Right ventricle myocardium superior (tissue), 1 donor: ENCODE results near the gene PLEKHH3. TPM values are rescaled to one million over a fixed set of nuclear protein-coding genes. Genes with fewer than 3 reads are reported as not detected.

ENCODE experiments used
- ATAC-seq: fragments of 200-7000 bp; cut with Tn5 transposase; one replicate; pipeline ENCODE4 v1.9.1; 2020; ENCODE audit warnings: mild to moderate bottlenecking; ENCODE audit not compliant: poor library complexity
- DNase-seq: peaks from one replicate; pipeline ENCODE4 v3.0.0-alpha.2; 2020
- intact Hi-C: fragments of 100-400 bp; cut with DNase I; formaldehyde crosslinking; loops from one replicate; pipeline ENCODE4 v1.11.2; 2022
- long read RNA-seq: library from polyadenylated mRNA; unstranded; transcript quantifications from one replicate; pipeline ENCODE4 v2.0.0, GENCODE V29; 2021
- total RNA-seq: library from RNA; stranded (reverse); fragmentation: NEBNext Ultra II Directional; extraction: Animal tissue kit (Norgen Biotek cat#: 25700); gene quantifications from one replicate; pipeline ENCODE4 v1.2.1, GENCODE V29; 2021
- donor health status: DM: no; HTN: yes; CAD: no; lungs with severe emphysema.

The PLEKHH3 gene
- 27.5 TPM for total RNA-seq
- long read RNA-seq, transcript PLEKHH3-205 (13 exons, 2,640 nt), result minor isoform, 18 of 124 reads
- long read RNA-seq, transcript PLEKHH3-201 (13 exons, 2,987 nt), result minor isoform, 14 of 124 reads
- long read RNA-seq, transcript PLEKHH3-204 (13 exons, 2,983 nt), result major isoform, 35 of 124 reads
- long read RNA-seq, partial matches to known transcripts, result 25 of 124 reads
- long read RNA-seq, other reads (novel, unspliced or antisense), result 29 of 124 reads

GRCh38 chr17:42676424-42677011 lies at the start of gene PLEKHH3:
PLEKHH3 (minus strand) TSS chr17:42676994; CDS start chr17:42676563, 431 bp downstream.
- DNase-seq (no peak), ATAC-seq (peak; percentile 0)
- intact Hi-C loops, result loop anchor here (5.0 kb wide), 1 partner anchor 69 kb away; the partner anchor contains the start of genes RETREG3 and TUBG1

GRCh38 chr17:42725143-42725542 lies 48.3 kb upstream of the PLEKHH3 start:
- DNase-seq (no peak), ATAC-seq (no peak)
- intact Hi-C loops, result no loop called here

GRCh38 chr17:42723636-42724035 lies 46.8 kb upstream of the PLEKHH3 start:
- ATAC-seq, result no peak
- no peak for DNase-seq
- intact Hi-C loops, result no loop called here

GRCh38 chr17:42720996-42721583 lies 44.3 kb upstream of the PLEKHH3 start:
- intact Hi-C loops, result loop anchor here (2.0 kb wide), 1 partner anchor 42 kb away; no protein-coding TSS in a partner anchor
- DNase-seq (no peak), ATAC-seq (peak; percentile 90)

GRCh38 chr17:42709561-42709960 lies 32.8 kb upstream of the PLEKHH3 start:
- no peak for ATAC-seq
- intact Hi-C loops, result loop anchor here (10.0 kb wide), 1 partner anchor 105 kb away; no protein-coding TSS in a partner anchor
- no peak for DNase-seq

GRCh38 chr17:42708588-42708987 lies 31.8 kb upstream of the PLEKHH3 start:
- DNase-seq (no peak), ATAC-seq (no peak)
- intact Hi-C loops, result loop anchor here (10.0 kb wide), 1 partner anchor 106 kb away; no protein-coding TSS in a partner anchor

- DNase-seq, result no peak
- intact Hi-C loops, result loop anchor here (10.0 kb wide), 1 partner anchor 108 kb away; no protein-coding TSS in a partner anchor
- ATAC-seq, result no peak
Measured at GRCh38 chr17:42706732-42707131, 29.9 kb upstream of the PLEKHH3 start.

- ATAC-seq (no peak), DNase-seq (no peak)
- intact Hi-C loops, result loop anchor here (10.0 kb wide), 1 partner anchor 110 kb away; no protein-coding TSS in a partner anchor
Measured at GRCh38 chr17:42704837-42705494, 28.2 kb upstream of the PLEKHH3 start.

GRCh38 chr17:42704490-42704836 lies 27.7 kb upstream of the PLEKHH3 start:
- DNase-seq (no peak), ATAC-seq (no peak)
- intact Hi-C loops, result loop anchor here (10.0 kb wide), 1 partner anchor 110 kb away; no protein-coding TSS in a partner anchor

GRCh38 chr17:42702446-42702845 lies 25.7 kb upstream of the PLEKHH3 start:
- ATAC-seq, result no peak
- intact Hi-C loops, result loop anchor here (10.0 kb wide), 1 partner anchor 112 kb away; no protein-coding TSS in a partner anchor
- no peak for DNase-seq

- DNase-seq, result no peak
- no peak for ATAC-seq
- intact Hi-C loops, result loop anchor here (10.0 kb wide), 1 partner anchor 114 kb away; no protein-coding TSS in a partner anchor
Measured at GRCh38 chr17:42700586-42701289, 23.9 kb upstream of the PLEKHH3 start.

GRCh38 chr17:42699415-42699740 lies 22.6 kb upstream of the PLEKHH3 start:
- DNase-seq (no peak), ATAC-seq (no peak)
- intact Hi-C loops, result no loop called here

- ATAC-seq, result peak; percentile 77
Measured at GRCh38 chr17:42698736-42699414, 22.1 kb upstream of the PLEKHH3 start.

GRCh38 chr17:42697108-42697811 lies 20.5 kb upstream of the PLEKHH3 start:
- DNase-seq (no peak), ATAC-seq (no peak)
- intact Hi-C loops, result no loop called here

More at GRCh38 chr17:42698736-42699414, 22.1 kb upstream of the PLEKHH3 start:
- DNase-seq, result no peak
- intact Hi-C loops, result no loop called here

- ATAC-seq (no peak), DNase-seq (no peak)
- intact Hi-C loops, result no loop called here
Measured at GRCh38 chr17:42695500-42695899, 18.7 kb upstream of the PLEKHH3 start.

GRCh38 chr17:42694524-42694923 lies 17.7 kb upstream of the PLEKHH3 start:
- ATAC-seq (no peak), DNase-seq (no peak)
- intact Hi-C loops, result no loop called here

GRCh38 chr17:42692489-42692888 lies 15.7 kb upstream of the PLEKHH3 start:
- intact Hi-C loops, result no loop called here
- ATAC-seq (no peak), DNase-seq (no peak)
